MV-4-11 (cell line): Measurements from ENCODE around the gene TPCN2.
A peak's percentile ranks its signal among the peaks of the same experiment; 100 is the strongest.

ENCODE experiments used
- DNase-seq: peaks from one replicate; lab custom pipeline; 2025; lab: John Stamatoyannopoulos, UW

The TPCN2 gene

GRCh38 chr11:69039501-69039900 lies 9.2 kb upstream of the TPCN2 start:
- no peak for DNase-seq

DNA sequence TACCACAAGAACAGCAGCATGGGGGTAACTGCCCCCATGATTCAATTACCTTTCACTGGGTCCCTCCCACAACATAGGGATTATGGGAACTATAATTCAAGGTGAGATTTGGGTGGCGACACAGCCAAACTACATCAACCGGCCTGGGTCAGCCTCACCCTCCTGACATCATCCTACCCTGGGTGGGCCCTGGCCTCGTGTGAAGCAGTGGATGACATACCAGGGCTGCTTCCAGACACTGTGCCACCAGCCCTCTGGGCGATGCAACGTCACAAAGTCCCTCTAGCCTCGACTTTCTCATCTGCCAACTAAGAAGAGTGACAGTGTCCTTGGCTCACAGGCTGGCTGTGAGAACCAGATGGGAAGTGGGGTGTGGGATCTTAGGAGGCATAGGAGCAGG lies 8.7 kb upstream of the TPCN2 start:
- no peak for DNase-seq

DNA sequence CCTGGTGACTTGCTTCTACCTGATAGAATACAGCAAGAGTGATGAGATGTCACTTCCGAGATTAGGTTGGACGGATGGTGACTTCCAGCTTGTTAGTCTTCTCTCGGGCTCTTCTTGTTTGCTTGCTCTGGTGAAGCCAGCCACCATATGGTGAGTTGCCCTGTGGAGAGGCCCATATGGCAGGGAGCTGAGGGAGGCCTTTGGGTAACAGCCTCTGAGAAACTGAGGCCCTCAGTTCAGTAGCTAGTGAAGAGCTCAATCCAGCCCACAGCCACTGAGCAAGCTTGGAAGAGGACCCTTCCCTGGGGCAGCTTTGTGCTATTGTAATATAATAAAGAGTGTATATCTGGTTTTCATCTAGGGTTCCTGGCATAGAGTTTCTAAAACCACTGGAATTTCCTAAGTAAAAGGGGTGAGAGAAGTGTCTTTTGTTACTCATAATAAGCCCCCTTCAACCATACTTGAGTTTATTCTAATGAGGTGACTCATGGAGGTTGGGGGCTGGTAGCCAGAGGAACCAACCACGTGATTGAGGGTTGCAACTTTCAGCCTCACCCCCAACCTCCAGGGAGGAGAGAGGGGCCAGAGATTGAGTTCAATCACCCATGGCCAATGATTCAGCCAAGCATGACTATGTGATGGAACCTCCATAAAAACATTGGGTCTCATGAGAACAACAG lies 8.0 kb upstream of the TPCN2 start:
- DNase-seq = peak; percentile 27

- DNase-seq = no peak
These were observed 7.2 kb upstream of the TPCN2 start for GRCh38 chr11:69041516-69041915.

DNA sequence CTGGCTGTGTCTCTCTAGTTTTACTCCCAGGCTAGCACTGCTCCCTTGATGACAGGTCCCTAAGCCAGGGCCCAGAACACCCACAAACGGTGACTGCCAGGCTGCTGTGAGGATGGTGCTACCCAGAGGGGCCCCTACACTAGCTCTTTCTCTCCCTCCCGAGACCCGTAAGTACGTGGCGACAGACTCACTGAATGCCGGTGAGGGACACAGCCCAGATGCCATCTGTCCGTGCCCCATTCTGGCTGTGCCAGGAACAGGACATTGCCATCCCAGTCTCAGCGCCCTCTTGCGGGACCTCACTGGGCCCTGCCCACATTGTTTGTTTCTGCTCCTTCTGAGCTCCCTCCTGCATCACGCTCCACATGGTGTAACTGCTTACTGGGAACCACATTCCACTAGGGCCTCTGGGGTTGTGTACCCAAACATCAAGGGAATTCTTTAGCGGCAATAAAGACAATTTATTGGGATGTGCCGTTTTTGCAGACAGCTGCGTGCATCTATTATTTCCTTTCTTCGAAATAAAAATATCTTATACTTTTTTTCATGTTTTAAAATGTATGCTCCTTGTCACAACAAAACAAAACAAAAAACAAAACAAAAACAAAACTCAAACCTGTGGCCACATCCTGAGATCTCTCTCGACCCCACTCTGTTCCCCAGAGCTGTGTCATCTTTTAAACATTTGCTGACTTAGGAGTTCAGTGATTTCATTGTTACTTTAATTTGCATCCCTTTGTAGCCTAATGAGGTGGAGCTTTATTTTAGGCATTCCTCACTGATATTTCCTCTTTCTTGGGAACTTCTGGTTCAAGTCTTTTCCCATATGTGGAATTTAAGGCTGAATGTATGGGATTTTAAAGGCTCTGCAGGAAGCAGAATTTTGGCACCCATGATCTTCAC lies 4.4 kb upstream of the TPCN2 start:
- peak; percentile 48 for DNase-seq

DNA sequence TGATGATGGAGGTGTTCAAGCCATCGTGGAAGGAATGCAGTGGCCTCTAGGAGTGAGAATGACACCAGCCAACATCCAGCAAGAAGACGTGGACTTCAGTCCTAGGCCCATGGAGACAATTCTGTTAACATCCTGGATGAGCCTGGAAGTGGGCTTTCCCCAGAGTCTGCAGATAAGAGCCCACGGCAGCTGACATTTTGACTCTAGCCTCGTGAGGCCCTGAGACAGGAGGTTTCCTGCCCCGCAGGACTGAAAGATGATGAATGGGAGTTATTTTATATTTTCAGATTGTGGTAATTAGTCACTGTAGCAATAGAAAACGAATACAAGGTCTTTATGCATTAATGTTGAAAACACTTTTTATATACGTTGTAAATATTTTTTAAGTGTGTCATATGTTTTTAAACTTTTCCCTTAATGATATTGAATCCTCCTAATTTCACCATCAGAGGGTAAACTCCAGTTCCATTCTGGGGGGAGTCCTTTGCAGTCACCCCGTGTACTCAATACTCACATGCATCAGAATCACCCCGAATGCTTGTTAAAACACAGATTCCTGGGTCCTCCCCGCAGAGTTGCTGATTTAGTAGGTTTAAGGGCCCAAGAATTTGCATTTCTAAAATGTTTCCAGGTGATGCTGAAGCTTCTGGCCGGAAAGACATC lies 570 bp upstream of the TPCN2 start:
- no peak for DNase-seq

DNA sequence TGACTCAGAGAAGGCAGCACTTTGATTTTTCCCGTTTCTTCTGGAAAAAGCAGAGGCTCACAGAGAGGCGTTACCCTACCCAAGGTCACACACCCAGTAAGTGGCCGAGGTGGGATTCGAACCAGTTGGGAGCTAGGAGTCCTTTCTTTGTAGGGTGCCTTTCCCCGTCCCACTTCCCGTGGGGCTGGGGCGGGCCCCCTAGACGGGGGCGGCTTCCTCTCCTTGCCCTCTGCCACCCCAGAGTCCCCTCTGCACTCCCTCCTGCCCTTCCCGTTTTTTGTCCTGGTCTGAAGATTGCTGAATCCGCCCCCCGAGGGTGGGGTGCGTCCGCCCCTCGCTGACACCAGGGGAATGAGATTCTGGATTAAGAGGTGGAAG lies 747 bp downstream of the TPCN2 start:
- peak; percentile 43 for DNase-seq

GRCh38 chr11:69050592-69051380 lies 2.1 kb downstream of the TPCN2 start:
- no peak for DNase-seq

GRCh38 chr11:69051381-69052342 lies 2.9 kb downstream of the TPCN2 start:
- DNase-seq = no peak

- no peak for DNase-seq
These were observed 3.8 kb downstream of the TPCN2 start for GRCh38 chr11:69052343-69053168.

DNA sequence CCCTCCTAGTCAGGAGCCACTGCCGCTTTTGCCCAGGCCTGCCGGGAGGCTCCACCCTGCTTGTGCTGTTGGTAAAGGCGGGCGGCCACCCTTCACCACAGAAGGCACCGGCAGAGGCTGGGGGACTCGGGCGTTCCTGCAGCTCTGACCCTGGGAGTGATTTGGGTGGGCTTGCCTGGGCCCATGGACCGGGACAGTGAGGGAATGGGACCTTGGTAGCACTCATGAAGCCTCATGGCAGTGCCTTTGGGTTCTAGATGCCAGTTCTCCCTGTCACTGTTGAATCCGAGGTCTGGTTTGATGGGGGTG lies 4.4 kb downstream of the TPCN2 start:
- no peak for DNase-seq

GRCh38 chr11:69053546-69054396 lies 5.0 kb downstream of the TPCN2 start:
- DNase-seq = no peak

DNA sequence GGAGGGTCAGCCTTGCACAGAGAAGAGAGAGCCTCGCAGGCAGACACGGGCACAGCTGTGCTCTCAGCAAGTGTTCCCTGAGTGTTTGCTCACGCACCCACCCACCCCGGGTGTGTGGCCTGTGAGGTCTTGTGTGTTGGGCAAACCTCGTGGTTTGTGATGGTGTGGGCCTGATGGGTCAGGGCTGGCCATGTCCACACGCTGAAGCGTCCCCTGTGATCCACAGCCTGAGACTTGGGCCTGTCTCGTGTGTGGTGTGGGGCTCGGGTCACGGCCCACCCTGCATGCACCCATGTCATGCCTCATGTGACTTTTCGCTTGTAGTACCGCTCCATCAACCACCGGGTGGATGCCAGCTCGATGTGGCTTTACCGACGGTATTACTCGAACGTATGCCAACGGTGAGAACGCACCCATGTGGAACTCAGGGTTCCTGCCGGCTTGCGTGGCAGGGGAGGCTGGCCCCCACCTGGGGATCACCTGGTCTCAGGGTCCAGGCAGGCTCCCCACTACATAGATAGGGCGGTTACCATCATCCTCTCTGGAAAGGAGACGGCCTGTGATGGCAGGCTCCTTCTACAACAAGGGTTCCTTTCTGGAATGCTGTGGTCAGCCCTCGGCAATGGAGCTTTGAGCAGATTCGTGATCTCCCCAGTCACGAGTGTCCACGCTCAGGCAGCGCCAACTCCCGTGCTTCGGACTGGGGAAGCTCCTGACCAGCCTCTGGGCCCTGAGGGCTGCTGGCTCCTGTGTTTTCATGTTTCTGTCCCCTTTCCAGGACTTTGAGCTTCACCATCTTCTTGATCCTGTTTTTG lies 5.9 kb downstream of the TPCN2 start:
- peak; percentile 12 for DNase-seq

DNA sequence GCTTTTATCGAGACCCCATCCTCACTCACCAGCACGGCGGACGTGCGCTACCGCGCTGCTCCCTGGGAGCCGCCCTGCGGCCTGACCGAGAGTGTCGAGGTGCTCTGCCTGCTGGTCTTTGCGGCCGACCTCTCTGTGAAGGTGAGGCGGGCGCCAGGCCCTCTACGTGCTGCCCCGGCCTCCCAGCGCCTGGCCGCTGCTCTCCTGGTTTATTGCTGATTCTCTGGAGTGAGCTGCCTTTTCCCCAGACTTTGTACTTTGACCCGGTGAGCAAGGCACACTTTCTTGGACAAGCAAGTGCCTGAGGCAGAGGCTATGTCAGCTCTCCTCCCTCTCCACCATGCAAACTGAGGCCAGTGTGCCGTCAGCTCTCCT lies 6.5 kb downstream of the TPCN2 start:
- no peak for DNase-seq

DNA sequence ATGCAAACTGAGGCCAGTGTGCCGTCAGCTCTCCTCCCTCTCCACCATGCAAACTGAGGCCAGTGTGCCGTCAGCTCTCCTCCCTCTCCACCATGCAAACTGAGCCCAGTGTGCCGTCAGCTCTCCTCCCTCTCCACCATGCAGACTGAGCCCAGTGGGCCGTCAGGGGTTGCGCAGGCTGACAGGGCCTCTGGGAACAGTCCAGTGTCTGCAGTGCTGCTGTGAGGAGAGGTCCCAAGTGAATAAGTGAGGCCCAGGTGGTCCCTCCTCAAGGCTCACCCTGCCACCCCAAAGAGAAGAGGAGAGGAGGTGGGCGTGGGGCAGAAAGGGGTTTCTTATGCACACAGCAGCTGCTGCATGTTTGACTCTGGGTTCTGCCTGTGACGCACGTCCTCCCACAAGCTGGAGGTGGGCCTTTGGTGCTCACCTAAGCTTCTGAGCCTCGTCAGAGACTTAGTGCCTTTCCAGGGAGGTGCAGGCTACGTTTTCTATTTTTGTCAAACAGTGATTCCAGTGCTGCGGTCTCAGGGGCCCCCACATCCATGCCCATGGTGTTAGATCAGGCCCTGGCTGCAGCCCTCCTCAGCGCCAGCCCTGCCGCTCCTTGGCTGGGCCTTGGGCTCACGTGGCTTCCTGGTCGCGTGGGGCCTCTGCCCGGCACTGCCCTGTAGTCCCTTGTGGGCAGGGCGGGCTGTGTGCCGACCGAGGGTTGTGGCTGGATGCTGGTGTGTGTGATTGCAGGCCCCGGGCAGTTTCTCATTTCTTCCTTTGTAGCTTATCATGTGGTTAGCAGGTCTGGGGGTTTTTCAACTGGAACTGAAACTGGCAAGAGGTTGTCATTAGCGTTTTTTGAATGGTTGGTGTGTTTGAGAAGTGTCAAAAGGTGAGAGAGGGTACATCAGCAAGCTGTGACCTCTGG lies 7.1 kb downstream of the TPCN2 start:
- peak; percentile 96 for DNase-seq

- no peak for DNase-seq
These were observed 8.5 kb downstream of the TPCN2 start for GRCh38 chr11:69057236-69057635.

DNA sequence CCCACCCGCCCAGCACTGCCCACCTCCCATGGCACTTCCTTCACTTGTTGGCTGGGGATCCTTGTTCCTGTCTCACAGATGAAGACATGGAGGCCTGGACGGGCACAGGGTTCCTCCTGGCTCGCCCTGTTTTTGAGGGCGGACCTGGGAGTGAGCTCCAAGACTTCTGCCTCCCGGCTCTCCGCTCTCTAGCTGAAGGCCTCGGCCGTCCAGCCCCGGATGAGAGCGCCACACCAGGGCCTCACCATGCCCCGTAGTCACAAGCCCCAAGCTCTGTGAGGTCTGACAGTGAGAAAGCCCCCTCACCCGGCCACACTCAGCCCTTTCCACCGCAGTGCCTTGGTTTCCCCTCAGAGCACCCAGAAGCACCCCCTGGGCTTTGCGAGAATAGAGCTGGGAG lies 9.1 kb downstream of the TPCN2 start:
- no peak for DNase-seq
